ENCODE results near the gene CCDC83. TPM values are rescaled to one million over a fixed set of nuclear protein-coding genes. Genes with fewer than 3 reads are reported as not detected.

The CCDC83 gene
- total RNA-seq, 1 experiment from 2014 or later = not detected

DNA sequence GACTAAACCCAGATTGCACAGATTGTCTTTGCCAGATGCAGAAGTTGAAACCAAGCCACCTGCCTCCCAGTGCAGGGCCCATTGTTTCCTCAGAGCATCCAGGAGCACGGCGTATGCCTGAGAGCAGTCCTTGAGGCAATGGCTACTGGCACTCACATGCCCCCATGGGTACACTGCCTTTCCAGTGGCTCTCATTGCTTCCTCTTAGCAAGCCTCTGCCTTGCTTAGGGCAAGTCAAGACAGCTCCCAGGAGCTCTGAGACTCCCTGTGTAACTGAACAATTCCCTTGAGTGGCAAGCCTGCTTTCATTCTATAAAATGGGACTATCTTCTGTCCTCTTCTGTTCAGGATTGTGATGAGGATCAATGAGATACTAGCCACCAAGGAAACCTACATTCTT, 48.3 kb upstream of the CCDC83 start:
- Mint-ChIP-seq H3K36me3 (ENCODE audit: insufficient read depth, unreplicated experiment) (no peaks in the 10 kb centered on the region), H3K4me3 (ENCODE audit: unreplicated experiment) (no peak overlapping the region), H3K27ac (ENCODE audit: unreplicated experiment) (no peak overlapping the region), H3K4me1 (ENCODE audit: low read depth, unreplicated experiment) (peaks cover 50% of the 10 kb centered on the region), H3K27me3 (ENCODE audit: insufficient read depth, unreplicated experiment) (no peaks in the 10 kb centered on the region), H3K9me3 (ENCODE audit: unreplicated experiment) (peaks cover 2% of the 10 kb centered on the region)
- CTCF ChIA-PET = no interaction called here
- Histone ChIP-seq H3K9me3 (no peaks in the 10 kb centered on the region), H3K27me3 (replicated peaks; ENCODE audit: control insufficient read depth, insufficient read depth, low read length) (no peaks in the 10 kb centered on the region), H3K4me3 (ENCODE audit: low read depth, low read length) (no peak overlapping the region), H3K36me3 (ENCODE audit: control insufficient read depth, insufficient read depth, low read length) (no peaks in the 10 kb centered on the region; the same call in 1 of the 2 replicates), H3K4me1 (peaks cover 29% of the 10 kb centered on the region)
- no peak for DNase-seq
- intact Hi-C loops (cut with micrococcal nuclease; ENCODE audit: unreplicated experiment) = no loop called here
- POLR2A ChIA-PET = no interaction called here
- BruUV-seq (replicated peaks) = no TSS peak
- no peak for TF ChIP-seq CTCF (IDR thresholded peaks at IDR 0.05; ENCODE audit: insufficient read depth in 1 of 2, low read depth in 1 of 2, low read length in 1 of 2, severe bottlenecking in 1 of 2, unreplicated experiment in 1 of 2)

DNA sequence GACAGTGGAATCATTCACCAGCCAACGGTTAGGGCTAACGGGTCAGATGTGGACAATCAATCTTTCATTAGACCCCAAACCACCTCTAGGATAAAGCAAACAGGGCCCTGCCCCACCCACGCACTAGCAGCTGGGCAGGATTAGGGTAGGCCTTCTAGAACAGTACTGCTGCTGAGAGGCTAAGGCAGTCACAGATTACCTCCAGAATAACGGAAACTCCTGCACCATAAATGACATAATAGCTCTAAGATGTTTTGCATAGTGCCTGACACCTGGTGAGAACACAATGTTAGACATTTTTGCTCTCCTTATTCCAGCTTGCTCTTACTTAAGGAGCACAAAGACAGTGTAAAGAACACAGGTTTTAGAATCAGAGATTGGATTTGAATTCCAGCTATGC, 46.0 kb upstream of the CCDC83 start:
- ChIA-PET CTCF (interaction anchor here (0.6 to 3.4 kb wide), 19 partner anchors 8 to 161 kb away, joined by 3 to 46 read pairs (median 4); partner anchors contain the start of genes CCDC83, CCDC89 and TMEM126A), POLR2A (interaction anchor here (0.6 to 1.6 kb wide), 5 partner anchors 13 to 159 kb away, joined by 3 to 6 read pairs (median 4); no protein-coding TSS in a partner anchor)
- no peaks in the 10 kb centered on the region for H3K27me3 Mint-ChIP-seq (ENCODE audit: insufficient read depth, unreplicated experiment)
- H3K27me3 ChIP-seq (replicated peaks; ENCODE audit: control insufficient read depth, insufficient read depth, low read length) = no peaks in the 10 kb centered on the region
- intact Hi-C loops (cut with micrococcal nuclease; ENCODE audit: unreplicated experiment) = loop anchor here (1.0 kb wide), 1 partner anchor 144 kb away; the partner anchor contains the start of gene CREBZF
- H3K9me3 ChIP-seq = no peaks in the 10 kb centered on the region
- H3K36me3 ChIP-seq (ENCODE audit: control insufficient read depth, insufficient read depth, low read length) = no peaks in the 10 kb centered on the region
- no peak overlapping the region for H3K27ac Mint-ChIP-seq (ENCODE audit: unreplicated experiment)
- no peak for DNase-seq
- H3K4me1 Mint-ChIP-seq (ENCODE audit: low read depth, unreplicated experiment) = peaks cover 56% of the 10 kb centered on the region
- peak overlapping the region; percentile 80 for H3K4me3 Mint-ChIP-seq (ENCODE audit: unreplicated experiment)
- no peaks in the 10 kb centered on the region for H3K9me3 Mint-ChIP-seq (ENCODE audit: unreplicated experiment)
- H3K4me1 ChIP-seq = peaks cover 29% of the 10 kb centered on the region
- TF ChIP-seq CTCF (IDR thresholded peaks at IDR 0.05; ENCODE audit: insufficient read depth in 1 of 2, low read depth in 1 of 2, low read length in 1 of 2, severe bottlenecking in 1 of 2, unreplicated experiment in 1 of 2) = no peak
- H3K4me3 ChIP-seq (ENCODE audit: low read depth, low read length) = peak overlapping the region; percentile 91
- no TSS peak for BruUV-seq (replicated peaks)
- H3K36me3 Mint-ChIP-seq (ENCODE audit: insufficient read depth, unreplicated experiment) = no peaks in the 10 kb centered on the region

- TF ChIP-seq CTCF (IDR thresholded peaks at IDR 0.05; ENCODE audit: insufficient read depth in 1 of 2, low read depth in 1 of 2, low read length in 1 of 2, severe bottlenecking in 1 of 2, unreplicated experiment in 1 of 2) = peak; percentile 66 to 88
- ChIA-PET CTCF (interaction anchor here (0.6 to 3.4 kb wide), 20 partner anchors 9 to 420 kb away, joined by 3 to 46 read pairs (median 4); partner anchors contain the start of genes CCDC83, CCDC89 and TMEM126A), POLR2A (interaction anchor here (0.6 to 1.6 kb wide), 5 partner anchors 14 to 147 kb away, joined by 3 to 6 read pairs (median 4); partner anchors contain the start of gene CREBZF)
- Mint-ChIP-seq H3K27ac (ENCODE audit: unreplicated experiment) (peak overlapping the region; percentile 44), H3K9me3 (ENCODE audit: unreplicated experiment) (no peaks in the 10 kb centered on the region), H3K36me3 (ENCODE audit: insufficient read depth, unreplicated experiment) (no peaks in the 10 kb centered on the region), H3K4me3 (ENCODE audit: unreplicated experiment) (peak overlapping the region; percentile 80), H3K4me1 (ENCODE audit: low read depth, unreplicated experiment) (peaks cover 56% of the 10 kb centered on the region), H3K27me3 (ENCODE audit: insufficient read depth, unreplicated experiment) (no peaks in the 10 kb centered on the region)
- peaks cover 29% of the 10 kb centered on the region for H3K4me1 ChIP-seq
- no TSS peak for BruUV-seq (replicated peaks)
- no peaks in the 10 kb centered on the region for H3K9me3 ChIP-seq
- intact Hi-C loops (cut with micrococcal nuclease; ENCODE audit: unreplicated experiment) = loop anchor here (1.0 to 5.0 kb wide), 8 partner anchors 16 to 213 kb away; partner anchors contain the start of genes CCDC83 and CREBZF
- no peaks in the 10 kb centered on the region for H3K27me3 ChIP-seq (replicated peaks; ENCODE audit: control insufficient read depth, insufficient read depth, low read length)
- peak; percentile 69 to 76 for DNase-seq
- no peaks in the 10 kb centered on the region for H3K36me3 ChIP-seq (ENCODE audit: control insufficient read depth, insufficient read depth, low read length)
- peak overlapping the region; percentile 91 for H3K4me3 ChIP-seq (ENCODE audit: low read depth, low read length)
Observed at GRCh38 chr11:85809863-85810262, 45.3 kb upstream of the CCDC83 start.

All from Caco-2 (cell line).